Neural crest cell (in vitro differentiated cells): ENCODE data around the gene MCC. TPM values are rescaled to one million over a fixed set of nuclear protein-coding genes. Genes with fewer than 3 reads are reported as not detected.

ENCODE experiments used
- DNase-seq: peaks from one replicate; pipeline ENCODE4 v3.0.0; 2021; ENCODE audit warnings: low read depth, mixed read lengths, low spot score
- H3K27ac Mint-ChIP-seq: one replicate; pipeline ENCODE4 v1.8.0; 2021; ENCODE audit warnings: mild to moderate bottlenecking, mixed read lengths; ENCODE audit not compliant: unreplicated experiment
- H3K27me3 Mint-ChIP-seq: 2 replicates; pipeline ENCODE4 v1.8.0; 2021; ENCODE audit warnings: low read depth, mild to moderate bottlenecking, mixed read lengths
- H3K36me3 Mint-ChIP-seq: 2 replicates; pipeline ENCODE4 v1.8.0; 2021; ENCODE audit warnings: low read depth, mild to moderate bottlenecking, mixed read lengths
- H3K4me1 Mint-ChIP-seq: 2 replicates; pipeline ENCODE4 v1.8.0; 2021; ENCODE audit warnings: mixed read lengths
- H3K4me3 Mint-ChIP-seq: one replicate; pipeline ENCODE4 v1.8.0; 2021; ENCODE audit warnings: mild to moderate bottlenecking, mixed read lengths
- H3K9me3 Mint-ChIP-seq: 2 replicates; pipeline ENCODE4 v1.8.0; 2021; ENCODE audit warnings: mixed read lengths
- CTCF ChIP-seq: fragments of 200-600 bp; sonication (generic); conservative IDR thresholded peaks from 2 replicates; pipeline ENCODE4 v1.5.0; 2021; ENCODE audit warnings: antibody characterized with exemption, mild to moderate bottlenecking
- total RNA-seq: library from RNA; stranded (reverse); gene quantifications from 2 replicates; pipeline ENCODE4 v1.2.1, GENCODE V29; 2021

Gene MCC
- total RNA-seq, 1 donor from 2014 or later = 10.8 TPM

GRCh38 chr5:113112435-113112834, 375.8 kb downstream of the MCC start:
- H3K27ac Mint-ChIP-seq = no peak overlapping the region
- no peak for TF ChIP-seq CTCF
- peaks cover 9% of the 10 kb centered on the region for H3K36me3 Mint-ChIP-seq
- no peak for DNase-seq
- no peak overlapping the region for H3K4me3 Mint-ChIP-seq
- H3K4me1 Mint-ChIP-seq = no peaks in the 10 kb centered on the region
- H3K27me3 Mint-ChIP-seq = no peaks in the 10 kb centered on the region
- no peaks in the 10 kb centered on the region for H3K9me3 Mint-ChIP-seq

DNA sequence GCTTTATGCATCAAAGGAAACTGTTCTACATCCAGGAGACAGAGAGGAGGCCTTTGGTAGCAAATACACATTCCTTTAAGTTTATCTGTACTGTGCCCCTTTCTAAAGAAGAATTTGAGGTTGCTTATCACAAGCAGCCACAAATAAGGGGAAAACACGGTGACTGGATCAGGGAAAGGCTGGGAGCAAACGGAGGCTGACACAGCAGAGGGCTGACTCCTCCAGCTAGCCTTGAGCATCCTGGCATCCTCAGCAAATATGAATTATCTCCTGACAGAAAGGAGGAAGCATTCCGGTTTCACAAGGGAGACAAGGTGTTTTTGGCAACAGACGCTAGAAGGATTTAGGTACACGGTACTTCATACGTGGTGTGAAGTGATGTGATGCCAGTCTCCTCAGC, 378.1 kb downstream of the MCC start:
- no peak overlapping the region for H3K4me3 Mint-ChIP-seq
- no peak overlapping the region for H3K27ac Mint-ChIP-seq
- peaks cover 3% of the 10 kb centered on the region for H3K9me3 Mint-ChIP-seq
- no peak for DNase-seq
- no peaks in the 10 kb centered on the region for H3K4me1 Mint-ChIP-seq
- H3K36me3 Mint-ChIP-seq = peaks cover 9% of the 10 kb centered on the region
- no peak for TF ChIP-seq CTCF
- H3K27me3 Mint-ChIP-seq = no peaks in the 10 kb centered on the region

DNA sequence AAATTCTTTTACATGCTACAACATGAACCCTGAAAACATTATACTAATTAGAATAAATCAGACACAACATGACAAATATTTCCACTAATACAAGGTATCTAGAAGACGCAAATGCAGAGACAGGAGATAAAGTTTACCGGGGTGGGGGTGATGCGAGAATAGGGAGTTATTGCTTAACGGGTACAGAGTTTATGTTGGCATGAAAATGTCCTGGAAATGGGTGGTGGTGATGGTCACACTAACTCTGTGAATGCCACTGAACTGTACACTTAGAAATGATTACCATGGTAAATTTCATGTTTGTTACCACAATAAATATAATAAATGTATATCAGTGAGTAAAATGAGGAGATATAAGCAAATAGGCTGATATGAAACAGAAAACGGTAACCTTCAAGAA, 378.9 kb downstream of the MCC start:
- Mint-ChIP-seq H3K27ac (no peak overlapping the region), H3K9me3 (peaks cover 3% of the 10 kb centered on the region), H3K4me3 (no peak overlapping the region), H3K27me3 (no peaks in the 10 kb centered on the region), H3K36me3 (peaks cover 9% of the 10 kb centered on the region), H3K4me1 (no peaks in the 10 kb centered on the region)
- no peak for DNase-seq
- no peak for TF ChIP-seq CTCF

GRCh38 chr5:113108485-113108884, 379.8 kb downstream of the MCC start:
- H3K27ac Mint-ChIP-seq = no peak overlapping the region
- H3K4me1 Mint-ChIP-seq = no peaks in the 10 kb centered on the region
- H3K27me3 Mint-ChIP-seq = no peaks in the 10 kb centered on the region
- TF ChIP-seq CTCF = no peak
- H3K9me3 Mint-ChIP-seq = peaks cover 3% of the 10 kb centered on the region
- H3K36me3 Mint-ChIP-seq = peaks cover 5% of the 10 kb centered on the region
- DNase-seq = no peak
- H3K4me3 Mint-ChIP-seq = no peak overlapping the region

- Mint-ChIP-seq H3K9me3 (peaks cover 3% of the 10 kb centered on the region), H3K36me3 (peaks cover 6% of the 10 kb centered on the region), H3K4me3 (no peak overlapping the region), H3K4me1 (no peaks in the 10 kb centered on the region), H3K27me3 (no peaks in the 10 kb centered on the region), H3K27ac (no peak overlapping the region)
- TF ChIP-seq CTCF = no peak
- DNase-seq = no peak
Measured at GRCh38 chr5:113106821-113107220, 381.4 kb downstream of the MCC start.
